Astrocyte of the cerebellum (primary cell): ENCODE measurements around the gene CACNA1A.

Source experiments
- DNase-seq: peaks from one replicate; pipeline ENCODE4 v3.0.0-alpha.2; 2011; ENCODE audit warnings: low read depth
- H3K4me3 ChIP-seq: 2 replicates; pipeline ENCODE4 v1.5.1; 2011; ENCODE audit warnings: mild to moderate bottlenecking, low read depth, low read length, moderate library complexity
- CTCF ChIP-seq: IDR thresholded peaks from 2 replicates; pipeline ENCODE4 v1.5.1; 2012; ENCODE audit warnings: low read length, low read depth, moderate library complexity, mild to moderate bottlenecking; ENCODE audit errors: missing control alignments
- in situ Hi-C: cut with HindIII; loops from 2 replicates; pipeline ENCODE4 v1.10.0; 2017; ENCODE audit warnings: low sequenced_read_pairs

CACNA1A gene

GRCh38 chr19:13301627-13302334 is 204.5 kb downstream of the CACNA1A start:
- H3K4me3 ChIP-seq, result no peak overlapping the region
- no peak for TF ChIP-seq CTCF
- no peak for DNase-seq
- in situ Hi-C loops, result no loop called here

GRCh38 chr19:13300421-13301030 is 205.8 kb downstream of the CACNA1A start:
- H3K4me3 ChIP-seq, result no peak overlapping the region
- in situ Hi-C loops, result no loop called here
- no peak for DNase-seq
- no peak for TF ChIP-seq CTCF

GRCh38 chr19:13299838-13300237 is 206.4 kb downstream of the CACNA1A start:
- in situ Hi-C loops, result no loop called here
- H3K4me3 ChIP-seq, result no peak overlapping the region
- TF ChIP-seq CTCF, result no peak
- no peak for DNase-seq

GRCh38 chr19:13298565-13299481 is 207.5 kb downstream of the CACNA1A start:
- H3K4me3 ChIP-seq, result no peak overlapping the region
- no peak for TF ChIP-seq CTCF
- no peak for DNase-seq
- in situ Hi-C loops, result no loop called here

GRCh38 chr19:13297023-13297422 is 209.3 kb downstream of the CACNA1A start:
- in situ Hi-C loops, result no loop called here
- H3K4me3 ChIP-seq, result no peak overlapping the region
- TF ChIP-seq CTCF, result no peak
- no peak for DNase-seq

- no peak for TF ChIP-seq CTCF
- no peak for DNase-seq
- in situ Hi-C loops, result no loop called here
- H3K4me3 ChIP-seq, result no peak overlapping the region
These were observed 211.3 kb downstream of the CACNA1A start for GRCh38 chr19:13294812-13295567.
